Chondrocyte (in vitro differentiated cells): ENCODE measurements around the gene TACR2. TPM values are rescaled to one million over a fixed set of nuclear protein-coding genes. Genes with fewer than 3 reads are reported as not detected.
A peak's percentile ranks its signal among the peaks of the same experiment; 100 is the strongest.

Experiments
- DNase-seq: peaks from one replicate; pipeline ENCODE4 v3.0.0; 2021; ENCODE audit warnings: mixed read lengths, low spot score
- H3K27ac Mint-ChIP-seq: one replicate; pipeline ENCODE4 v1.8.0; 2021; ENCODE audit warnings: mild to moderate bottlenecking, moderate library complexity, mixed read lengths; ENCODE audit not compliant: unreplicated experiment
- H3K27me3 Mint-ChIP-seq: 2 replicates; pipeline ENCODE4 v1.8.0; 2021; ENCODE audit warnings: low read depth, mixed read lengths
- H3K36me3 Mint-ChIP-seq: 2 replicates; pipeline ENCODE4 v1.8.0; 2021; ENCODE audit warnings: low read depth, mixed read lengths
- H3K4me1 Mint-ChIP-seq: 2 replicates; pipeline ENCODE4 v1.8.0; 2021; ENCODE audit warnings: low read depth, mild to moderate bottlenecking, mixed read lengths
- H3K4me3 Mint-ChIP-seq: one replicate; pipeline ENCODE4 v1.8.0; 2021; ENCODE audit warnings: mild to moderate bottlenecking, moderate library complexity, mixed read lengths; ENCODE audit not compliant: unreplicated experiment
- H3K9me3 Mint-ChIP-seq: 2 replicates; pipeline ENCODE4 v1.8.0; 2021; ENCODE audit warnings: low read depth, mixed read lengths
- total RNA-seq: library from RNA; stranded (reverse); gene quantifications from 3 replicates; pipeline ENCODE4 v1.2.1, GENCODE V29; 2021
- TF ChIP-seq, protein P1 (sequence below): fragments of 200-600 bp; sonication (generic); IDR thresholded peaks from 2 replicates; pipeline ENCODE4 v1.5.0; 2021; ENCODE audit warnings: antibody characterized with exemption, mild to moderate bottlenecking, moderate library complexity

The TACR2 gene
- total RNA-seq, 1 donor from 2014 or later, result not detected

DNA sequence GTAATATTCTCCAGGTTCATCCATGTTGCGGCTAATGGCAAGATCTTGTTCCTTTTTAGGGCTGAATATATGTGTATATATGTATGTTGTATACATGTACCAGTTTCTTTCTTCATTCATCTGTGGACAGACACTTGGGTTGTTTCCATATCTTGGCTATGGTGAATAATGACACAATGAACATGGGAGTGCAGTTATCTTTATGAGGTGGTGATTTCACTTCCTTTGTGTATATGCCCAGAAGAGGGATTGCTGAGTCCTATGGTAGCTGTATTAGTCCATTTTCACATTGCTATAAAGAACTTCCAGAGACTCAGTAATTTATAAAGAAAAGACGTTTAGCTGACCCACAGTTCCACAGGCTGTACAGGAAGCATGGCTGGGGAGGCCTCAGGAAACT lies 17.5 kb upstream of the TACR2 start:
- Mint-ChIP-seq H3K27me3 (peaks cover 2% of the 10 kb centered on the region), H3K36me3 (no peaks in the 10 kb centered on the region), H3K9me3 (peaks cover 3% of the 10 kb centered on the region), H3K4me1 (peaks cover 16% of the 10 kb centered on the region), H3K27ac (no peak overlapping the region), H3K4me3 (no peak overlapping the region)
- DNase-seq, result no peak
- TF ChIP-seq, protein P1, sequence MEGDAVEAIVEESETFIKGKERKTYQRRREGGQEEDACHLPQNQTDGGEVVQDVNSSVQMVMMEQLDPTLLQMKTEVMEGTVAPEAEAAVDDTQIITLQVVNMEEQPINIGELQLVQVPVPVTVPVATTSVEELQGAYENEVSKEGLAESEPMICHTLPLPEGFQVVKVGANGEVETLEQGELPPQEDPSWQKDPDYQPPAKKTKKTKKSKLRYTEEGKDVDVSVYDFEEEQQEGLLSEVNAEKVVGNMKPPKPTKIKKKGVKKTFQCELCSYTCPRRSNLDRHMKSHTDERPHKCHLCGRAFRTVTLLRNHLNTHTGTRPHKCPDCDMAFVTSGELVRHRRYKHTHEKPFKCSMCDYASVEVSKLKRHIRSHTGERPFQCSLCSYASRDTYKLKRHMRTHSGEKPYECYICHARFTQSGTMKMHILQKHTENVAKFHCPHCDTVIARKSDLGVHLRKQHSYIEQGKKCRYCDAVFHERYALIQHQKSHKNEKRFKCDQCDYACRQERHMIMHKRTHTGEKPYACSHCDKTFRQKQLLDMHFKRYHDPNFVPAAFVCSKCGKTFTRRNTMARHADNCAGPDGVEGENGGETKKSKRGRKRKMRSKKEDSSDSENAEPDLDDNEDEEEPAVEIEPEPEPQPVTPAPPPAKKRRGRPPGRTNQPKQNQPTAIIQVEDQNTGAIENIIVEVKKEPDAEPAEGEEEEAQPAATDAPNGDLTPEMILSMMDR, result no peak

DNA sequence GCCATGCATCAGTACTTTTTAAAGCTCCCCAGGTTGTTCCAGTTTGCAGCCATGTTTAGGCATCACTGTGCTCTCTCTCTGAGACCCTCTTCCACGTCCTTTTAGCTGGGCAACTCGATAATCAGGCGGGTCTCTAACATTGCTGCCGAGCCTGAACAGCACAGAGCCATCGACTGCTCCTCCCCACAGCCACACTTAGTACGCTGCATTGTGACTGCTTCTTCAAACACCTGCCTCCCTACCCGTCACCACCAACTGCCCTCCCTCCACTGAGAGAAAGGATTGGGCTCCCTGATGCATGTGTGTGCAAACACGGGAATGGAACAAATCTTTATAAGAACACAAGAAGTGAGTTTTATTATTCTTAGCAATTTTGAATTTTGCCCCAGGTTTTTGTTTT lies 11.4 kb upstream of the TACR2 start:
- H3K27ac Mint-ChIP-seq, result no peak overlapping the region
- H3K9me3 Mint-ChIP-seq, result no peaks in the 10 kb centered on the region
- DNase-seq, result no peak
- peaks cover 22% of the 10 kb centered on the region for H3K4me1 Mint-ChIP-seq
- peaks cover 6% of the 10 kb centered on the region for H3K27me3 Mint-ChIP-seq
- TF ChIP-seq, protein P1, result no peak
- no peak overlapping the region for H3K4me3 Mint-ChIP-seq
- H3K36me3 Mint-ChIP-seq, result no peaks in the 10 kb centered on the region

DNA sequence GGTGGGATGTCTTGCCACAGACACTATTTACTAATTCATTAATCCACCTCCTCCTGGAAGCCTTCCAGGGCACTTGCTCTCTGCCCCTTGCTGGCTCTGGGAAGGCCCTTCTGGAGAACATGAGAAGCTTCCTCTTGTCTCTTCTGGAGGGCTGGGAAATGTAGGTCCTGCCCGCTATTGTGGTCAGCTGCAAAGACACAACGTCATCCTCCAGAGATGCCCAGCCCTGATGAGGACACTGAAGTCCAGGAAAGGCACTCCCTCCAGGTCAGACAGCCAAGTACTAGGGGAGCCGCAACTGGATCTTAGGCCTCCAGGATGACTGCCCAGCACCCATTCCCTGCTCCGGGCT lies 9.6 kb upstream of the TACR2 start:
- Mint-ChIP-seq H3K27me3 (peaks cover 10% of the 10 kb centered on the region), H3K36me3 (peaks cover 1% of the 10 kb centered on the region), H3K27ac (peak overlapping the region; percentile 84), H3K4me3 (no peak overlapping the region), H3K9me3 (no peaks in the 10 kb centered on the region), H3K4me1 (peaks cover 22% of the 10 kb centered on the region)
- DNase-seq, result no peak
- TF ChIP-seq, protein P1, result no peak

DNA sequence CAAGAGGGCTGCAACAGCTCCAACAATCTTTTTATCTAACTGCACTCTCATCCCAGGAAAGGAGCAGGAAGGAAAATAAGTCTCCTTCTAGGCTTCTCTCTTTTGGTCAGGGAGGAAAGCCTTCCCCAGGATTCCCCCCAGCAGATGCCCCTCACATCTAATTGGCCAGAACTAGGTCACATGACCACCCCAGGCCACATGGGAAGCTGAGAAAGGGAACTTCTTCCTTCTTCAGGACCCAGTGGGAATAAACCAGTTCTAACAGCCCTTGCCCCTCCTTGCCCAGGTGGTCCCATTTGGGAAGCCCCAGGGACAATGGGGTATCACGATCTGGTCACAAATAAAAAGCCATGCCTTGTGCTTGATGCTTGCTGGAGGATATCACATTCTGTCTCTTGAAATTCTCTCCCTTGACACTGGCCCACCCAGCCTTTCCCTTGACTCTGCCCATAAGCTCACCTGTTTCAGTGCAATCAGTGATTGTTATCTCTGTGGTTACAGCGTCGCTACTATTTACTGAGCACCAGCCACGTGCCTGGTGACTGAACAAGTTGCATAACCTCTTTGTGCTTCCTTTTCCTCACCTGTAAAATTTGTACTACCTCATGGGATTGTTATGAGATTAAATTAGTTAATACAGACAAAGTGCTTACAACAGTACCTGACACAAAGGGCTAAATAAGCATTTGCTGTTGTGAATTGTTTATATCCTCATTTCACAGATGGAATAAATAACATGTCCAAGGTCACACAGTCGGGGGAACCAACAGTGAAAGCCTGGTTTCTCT lies 9.0 kb upstream of the TACR2 start:
- Mint-ChIP-seq H3K4me3 (no peak overlapping the region), H3K27ac (peak overlapping the region; percentile 84), H3K27me3 (peaks cover 10% of the 10 kb centered on the region), H3K9me3 (no peaks in the 10 kb centered on the region), H3K36me3 (peaks cover 1% of the 10 kb centered on the region), H3K4me1 (peaks cover 22% of the 10 kb centered on the region)
- TF ChIP-seq, protein P1, result no peak
- DNase-seq, result no peak

DNA sequence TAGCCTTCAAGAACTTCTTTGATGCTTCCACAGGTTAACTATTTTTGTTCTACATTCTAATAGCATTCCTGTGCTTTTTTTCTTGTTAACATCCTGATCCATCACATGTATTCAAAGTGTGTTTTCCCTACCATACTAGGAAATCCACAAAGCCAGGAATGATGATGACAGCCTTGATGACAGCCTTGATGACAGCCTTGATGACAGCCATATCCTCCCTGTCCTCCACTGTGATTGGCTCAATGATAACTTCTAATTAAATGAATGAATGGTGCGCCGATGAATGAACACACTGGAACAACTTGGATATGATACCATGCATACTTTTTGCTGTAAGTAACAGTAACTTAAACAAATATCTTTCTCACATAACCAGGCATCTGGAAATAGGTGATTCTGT lies 8.3 kb upstream of the TACR2 start:
- TF ChIP-seq, protein P1, result no peak
- Mint-ChIP-seq H3K27me3 (peaks cover 10% of the 10 kb centered on the region), H3K27ac (peak overlapping the region; percentile 84), H3K9me3 (no peaks in the 10 kb centered on the region), H3K4me3 (no peak overlapping the region), H3K36me3 (peaks cover 1% of the 10 kb centered on the region), H3K4me1 (peaks cover 22% of the 10 kb centered on the region)
- no peak for DNase-seq
